GDM1 (cell line): ENCODE data around the gene PCSK1.
A peak's percentile ranks its signal among the peaks of the same experiment; 100 is the strongest.
"Not testable (repeated sequence)": the region's sequence is repeated elsewhere in the genome, so short reads cannot be mapped to it uniquely, and the experiment has no call there.

ENCODE experiments used
- DNase-seq: peaks from one replicate; lab custom pipeline; 2025; lab: John Stamatoyannopoulos, UW

PCSK1 gene

DNA sequence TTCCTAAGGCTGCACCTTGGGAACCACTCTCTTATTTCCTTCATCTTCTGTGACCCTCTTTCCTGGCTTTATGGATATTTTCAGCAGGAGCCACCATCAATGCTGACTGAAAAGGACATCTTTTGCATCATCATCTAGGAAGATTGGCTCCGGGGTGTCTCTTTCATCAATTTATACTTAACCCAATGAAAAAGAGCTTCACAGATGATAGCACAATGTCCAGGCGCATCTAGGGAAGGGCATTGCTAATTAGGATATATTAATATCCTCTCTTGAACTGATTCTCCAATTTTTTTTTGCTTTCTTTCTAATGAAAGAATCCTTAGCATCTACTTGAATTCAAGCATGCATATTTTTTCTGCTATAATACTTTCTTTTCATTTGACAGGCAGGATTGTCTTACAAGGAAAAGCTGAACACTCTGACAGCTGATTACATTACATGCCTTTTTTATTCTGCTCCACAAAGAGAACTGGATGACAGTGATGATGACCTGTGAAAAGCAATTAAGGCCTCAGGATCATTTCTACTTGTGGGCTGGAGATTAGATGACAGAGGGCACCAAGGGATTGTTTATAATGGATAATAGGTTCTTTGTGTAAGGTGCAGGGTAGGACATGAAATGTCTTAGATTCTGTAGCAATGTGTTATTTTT lies 60.2 kb downstream of the PCSK1 start:
- DNase-seq, result no peak

DNA sequence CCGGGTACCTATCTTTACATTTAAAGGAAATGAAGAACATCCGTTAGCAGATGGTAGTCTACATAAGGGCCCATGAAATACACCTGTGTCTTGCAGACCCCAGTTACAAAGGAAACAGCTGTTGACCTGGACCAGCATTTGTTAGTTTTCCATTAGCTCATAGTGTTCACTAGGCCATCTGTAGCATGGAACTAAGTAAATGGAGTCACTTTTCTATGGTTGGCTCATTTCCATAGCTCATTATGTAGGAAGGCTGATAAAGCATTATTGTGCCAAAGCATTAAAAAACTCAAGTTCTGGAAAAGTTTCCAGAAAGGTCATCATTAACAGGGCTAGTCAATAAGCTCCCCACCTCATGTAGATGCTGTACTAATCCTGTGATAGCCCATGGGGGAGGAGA lies 62.1 kb downstream of the PCSK1 start:
- DNase-seq, result no peak

DNA sequence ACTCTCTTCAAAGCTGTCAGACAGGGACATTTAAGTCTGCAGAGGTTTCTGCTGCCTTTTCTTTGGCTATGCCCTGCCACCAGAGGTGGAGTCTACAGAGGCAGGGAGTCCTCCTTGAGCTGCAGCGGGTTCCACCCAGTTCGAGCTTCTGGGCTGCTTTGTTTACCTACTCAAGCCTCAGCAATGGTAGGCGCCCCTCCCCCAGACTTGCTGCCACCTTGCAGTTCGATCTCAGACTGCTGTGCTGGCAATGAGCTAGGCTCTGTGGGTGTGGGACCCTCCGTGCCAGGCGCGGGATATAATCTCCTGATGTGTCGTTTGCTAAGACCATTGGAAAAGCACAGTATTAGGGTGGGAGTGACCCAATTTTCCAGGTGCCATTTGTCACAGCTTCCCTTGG lies 65.7 kb downstream of the PCSK1 start:
- not testable (repeated sequence) for DNase-seq

DNA sequence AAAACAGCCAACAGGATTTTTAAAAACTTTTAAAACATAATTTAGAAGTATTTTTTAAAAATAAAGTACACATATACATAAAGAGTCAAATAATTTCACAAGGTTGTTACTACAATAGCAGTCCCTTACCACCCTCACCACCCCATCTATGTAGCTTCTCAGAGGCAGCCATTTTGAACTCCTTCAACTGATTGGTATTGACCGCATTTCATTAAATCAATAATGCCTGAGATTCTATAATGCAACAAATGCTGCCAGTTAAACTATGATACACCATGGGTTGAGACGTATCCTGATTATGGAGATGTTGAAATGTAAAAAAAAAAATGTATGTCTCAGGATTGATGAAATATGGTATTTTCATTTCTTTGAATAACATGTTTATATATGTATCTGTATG lies 78.8 kb downstream of the PCSK1 start:
- DNase-seq, result no peak

DNA sequence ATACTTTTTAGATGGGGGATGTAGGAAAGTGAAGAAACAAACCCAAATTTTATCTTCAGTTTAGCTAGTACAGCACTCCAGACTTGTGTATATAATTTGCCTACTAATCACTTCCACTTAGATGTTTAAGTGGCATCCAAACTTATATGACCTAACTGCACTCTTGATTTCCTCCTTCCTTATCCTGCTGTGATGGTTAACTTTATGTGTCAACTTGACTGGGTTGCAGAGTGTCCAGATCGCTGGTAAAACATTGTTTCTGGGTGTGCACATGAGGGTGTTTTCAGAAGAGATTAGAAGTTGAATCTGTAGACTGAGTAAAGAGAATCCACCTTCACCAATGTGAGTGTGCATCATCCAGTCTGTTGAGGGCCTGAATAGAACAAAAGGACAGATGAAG lies 79.8 kb downstream of the PCSK1 start:
- DNase-seq, result no peak

DNA sequence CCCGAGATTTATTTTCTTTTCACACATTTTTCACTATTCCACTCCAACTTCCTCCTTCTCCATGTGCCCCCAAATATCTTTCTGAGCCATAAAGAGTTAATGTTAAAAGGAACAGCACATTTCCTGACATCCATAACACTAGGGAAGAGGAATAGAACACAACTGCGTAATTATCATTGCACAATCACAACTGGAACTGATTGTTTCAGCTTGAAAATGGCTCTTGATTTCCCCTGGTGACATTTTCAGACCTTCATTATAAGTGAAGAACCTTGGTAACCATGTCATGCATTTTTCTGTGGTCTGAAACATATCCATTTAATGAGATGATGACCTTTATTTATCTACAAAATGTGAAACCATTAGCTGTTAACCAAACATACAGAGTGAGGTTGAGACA lies 82.4 kb downstream of the PCSK1 start:
- DNase-seq, result no peak

DNA sequence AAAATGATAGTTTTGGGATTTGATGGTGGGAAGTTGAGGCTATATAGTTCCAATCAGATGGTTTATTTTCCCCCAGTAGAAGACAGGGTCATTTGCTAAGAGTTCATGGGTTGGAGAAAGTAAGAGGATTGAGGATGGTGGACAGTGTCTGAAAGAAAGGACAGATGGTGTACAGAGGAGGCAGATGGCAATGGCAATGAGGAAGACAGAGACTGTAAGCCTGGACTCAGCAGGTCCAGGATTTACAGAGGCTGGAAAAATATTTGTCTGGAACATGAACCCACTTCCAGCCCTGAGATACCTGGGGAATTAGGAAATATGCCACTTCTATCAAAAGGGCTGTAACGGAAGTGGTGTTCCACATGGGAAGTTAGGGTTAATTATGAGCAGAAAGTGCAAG lies 84.5 kb downstream of the PCSK1 start:
- no peak for DNase-seq

DNA sequence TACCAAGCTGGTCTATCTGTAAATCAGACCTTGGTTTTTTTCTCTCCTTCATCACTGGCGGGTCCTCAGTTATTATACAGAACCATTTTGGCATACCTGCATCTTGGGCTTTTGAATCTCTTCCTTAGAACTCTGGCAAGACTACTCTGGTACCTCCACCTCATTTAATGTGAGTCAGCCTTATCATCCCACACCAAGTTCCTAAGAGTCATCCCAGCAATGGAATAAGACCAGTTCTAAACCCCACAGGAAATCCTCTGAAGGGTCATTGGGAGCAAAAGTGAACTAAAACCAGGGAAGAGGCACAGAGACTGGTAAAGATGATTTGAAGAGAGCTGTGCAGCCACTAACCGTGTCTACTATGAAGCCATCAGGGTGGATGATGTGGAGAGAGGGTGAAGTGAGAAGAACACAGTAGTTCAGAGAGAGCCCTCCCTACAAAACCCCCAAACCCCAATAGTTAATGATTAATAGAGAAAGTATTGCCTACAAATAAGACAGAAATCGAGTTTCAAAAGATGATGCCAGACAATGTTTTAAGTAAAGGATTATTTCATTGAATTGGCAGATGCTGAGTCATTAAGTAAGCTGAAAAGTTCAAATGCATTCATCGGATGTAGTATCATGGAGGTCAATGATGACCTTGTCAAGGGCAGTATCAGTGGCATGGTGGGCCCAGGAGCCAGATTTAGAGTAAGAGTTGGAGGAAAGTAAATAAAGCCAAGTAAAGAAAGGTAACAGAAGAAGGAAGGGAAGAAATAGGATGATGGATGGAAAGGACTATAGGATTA lies 85.4 kb downstream of the PCSK1 start:
- DNase-seq, result no peak

DNA sequence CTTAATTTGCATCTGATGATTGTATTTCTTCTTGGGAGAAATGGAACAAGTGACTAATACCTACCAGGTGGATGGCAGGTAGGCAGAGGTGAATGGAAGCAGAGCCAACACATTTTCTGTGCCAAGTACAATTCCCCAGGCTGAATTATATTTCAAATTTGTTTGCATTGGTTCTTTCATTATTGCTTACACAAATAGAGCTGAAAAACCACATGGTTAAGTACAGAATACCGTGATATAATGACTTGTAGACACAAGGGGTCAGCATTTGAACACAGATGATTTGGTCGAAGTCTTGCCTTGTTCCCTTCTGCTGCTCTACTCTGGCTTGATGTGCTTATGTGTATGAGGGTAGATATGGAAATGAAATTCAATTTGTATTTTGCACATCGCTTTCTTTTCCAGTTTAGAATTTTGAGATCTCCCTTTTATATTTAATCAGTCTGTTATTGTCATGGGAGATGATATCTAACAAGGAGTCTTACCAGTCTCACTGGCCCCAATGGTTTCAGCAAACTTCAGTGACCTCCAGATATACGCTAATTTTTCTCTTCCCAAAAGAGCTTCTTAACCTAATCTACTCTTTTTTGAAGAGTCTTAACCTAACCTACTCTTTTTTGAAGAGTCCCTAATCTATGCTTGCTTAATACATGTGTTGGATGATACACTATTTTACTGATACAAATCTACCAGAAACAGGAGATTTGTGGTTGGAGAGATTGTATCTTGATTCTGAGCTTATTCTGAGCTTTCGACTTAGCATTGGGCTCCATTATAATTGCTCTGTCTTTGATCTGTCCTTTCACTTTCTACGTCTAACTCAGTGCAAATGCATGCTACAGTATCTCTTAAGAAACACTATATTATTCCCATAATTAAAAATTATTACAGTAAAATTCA lies 88.1 kb downstream of the PCSK1 start:
- DNase-seq, result peak; percentile 34

DNA sequence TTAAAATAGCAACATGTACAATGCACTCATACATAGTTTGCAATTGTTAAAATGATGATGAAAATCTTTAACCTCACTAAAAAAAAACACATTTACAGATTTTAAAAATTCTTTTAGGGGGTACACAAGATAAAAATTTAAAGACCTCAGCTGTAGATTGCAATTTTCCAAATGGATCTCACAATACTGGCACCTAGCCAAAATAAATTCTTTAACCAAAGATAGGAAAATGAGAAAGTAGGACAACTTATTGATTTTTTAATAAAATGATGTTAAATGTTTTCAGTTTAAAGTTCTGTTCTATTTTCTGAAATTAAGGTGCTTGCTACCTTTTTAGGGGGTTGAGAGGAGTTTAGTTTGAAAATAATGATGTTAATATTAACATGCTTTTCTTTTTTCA lies 90.0 kb downstream of the PCSK1 start:
- DNase-seq, result no peak

DNA sequence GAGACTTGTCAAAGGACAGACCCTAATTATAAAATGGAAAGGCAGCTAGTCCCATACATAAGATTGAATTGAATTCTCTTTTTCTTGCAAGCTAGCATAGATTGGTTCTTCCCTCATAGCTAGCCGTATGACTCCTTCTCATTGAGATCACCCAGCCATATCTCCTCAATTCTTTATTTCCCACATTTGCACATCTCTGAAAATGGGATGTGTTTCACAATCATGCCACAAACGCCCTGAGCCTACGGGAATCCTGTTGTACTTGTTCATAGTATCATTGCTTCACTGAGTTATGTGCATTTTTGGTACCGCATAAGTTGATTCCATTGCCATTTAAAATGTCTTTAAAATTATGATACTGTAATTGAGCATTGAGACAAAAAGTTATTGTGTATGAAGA lies 90.5 kb downstream of the PCSK1 start:
- no peak for DNase-seq
